Measurements from ENCODE around the gene CALM3. TPM values are rescaled to one million over a fixed set of nuclear protein-coding genes. Genes with fewer than 3 reads are reported as not detected.
"Not testable (repeated sequence)": the region's sequence is repeated elsewhere in the genome, so short reads cannot be mapped to it uniquely, and the experiment has no call there.

CALM3 gene
- total RNA-seq, 1 donor = 210 TPM

DNA sequence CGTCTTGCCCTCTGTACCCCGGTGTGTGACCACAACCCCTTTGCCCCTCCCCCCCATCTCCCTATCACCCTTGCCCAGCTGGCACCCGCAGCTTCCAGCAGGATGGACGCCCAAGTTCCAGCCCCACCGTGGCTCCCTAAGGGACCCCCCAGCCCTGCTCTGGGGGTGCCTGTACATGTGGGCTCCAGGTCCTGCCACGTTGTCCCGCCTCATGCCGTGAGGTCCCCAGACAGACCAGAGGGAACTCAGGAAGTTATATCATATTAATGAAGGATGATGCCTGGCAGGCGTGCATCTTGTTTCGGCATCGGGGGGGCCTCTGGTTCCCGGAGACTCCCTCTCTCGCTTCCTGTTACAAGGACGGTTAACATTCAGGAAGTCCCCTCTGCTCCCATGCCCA is 25.3 kb downstream of the CALM3 start:
- DNase-seq (ENCODE audit: low read depth) = no peak
- no peak overlapping the region for H3K4me3 ChIP-seq (ENCODE audit: low read depth, low read length)
- TF ChIP-seq, protein P1, sequence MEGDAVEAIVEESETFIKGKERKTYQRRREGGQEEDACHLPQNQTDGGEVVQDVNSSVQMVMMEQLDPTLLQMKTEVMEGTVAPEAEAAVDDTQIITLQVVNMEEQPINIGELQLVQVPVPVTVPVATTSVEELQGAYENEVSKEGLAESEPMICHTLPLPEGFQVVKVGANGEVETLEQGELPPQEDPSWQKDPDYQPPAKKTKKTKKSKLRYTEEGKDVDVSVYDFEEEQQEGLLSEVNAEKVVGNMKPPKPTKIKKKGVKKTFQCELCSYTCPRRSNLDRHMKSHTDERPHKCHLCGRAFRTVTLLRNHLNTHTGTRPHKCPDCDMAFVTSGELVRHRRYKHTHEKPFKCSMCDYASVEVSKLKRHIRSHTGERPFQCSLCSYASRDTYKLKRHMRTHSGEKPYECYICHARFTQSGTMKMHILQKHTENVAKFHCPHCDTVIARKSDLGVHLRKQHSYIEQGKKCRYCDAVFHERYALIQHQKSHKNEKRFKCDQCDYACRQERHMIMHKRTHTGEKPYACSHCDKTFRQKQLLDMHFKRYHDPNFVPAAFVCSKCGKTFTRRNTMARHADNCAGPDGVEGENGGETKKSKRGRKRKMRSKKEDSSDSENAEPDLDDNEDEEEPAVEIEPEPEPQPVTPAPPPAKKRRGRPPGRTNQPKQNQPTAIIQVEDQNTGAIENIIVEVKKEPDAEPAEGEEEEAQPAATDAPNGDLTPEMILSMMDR (IDR thresholded peaks at IDR 0.05; ENCODE audit: insufficient read depth, low read length) = no peak

DNA sequence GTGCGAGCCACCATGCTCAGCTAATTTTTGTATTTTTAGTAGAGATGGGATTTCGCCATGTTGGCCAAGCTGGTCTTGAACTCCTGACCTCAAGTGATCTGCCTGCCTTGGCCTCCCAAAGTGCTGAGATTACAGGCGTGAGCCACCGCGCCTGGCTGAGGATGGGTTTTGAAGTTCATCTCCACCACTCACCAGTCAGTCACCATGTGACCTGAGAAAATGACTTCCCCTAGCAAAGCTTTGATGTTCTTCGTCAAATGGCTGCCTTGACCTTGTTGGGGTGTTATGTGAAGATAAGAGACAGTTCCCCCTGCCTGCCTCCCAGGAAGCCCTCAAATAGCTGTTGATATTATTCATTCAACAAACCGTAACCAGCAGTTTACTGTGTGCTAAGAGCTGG is 27.8 kb downstream of the CALM3 start:
- DNase-seq (ENCODE audit: low read depth) = not testable (repeated sequence)

DNA sequence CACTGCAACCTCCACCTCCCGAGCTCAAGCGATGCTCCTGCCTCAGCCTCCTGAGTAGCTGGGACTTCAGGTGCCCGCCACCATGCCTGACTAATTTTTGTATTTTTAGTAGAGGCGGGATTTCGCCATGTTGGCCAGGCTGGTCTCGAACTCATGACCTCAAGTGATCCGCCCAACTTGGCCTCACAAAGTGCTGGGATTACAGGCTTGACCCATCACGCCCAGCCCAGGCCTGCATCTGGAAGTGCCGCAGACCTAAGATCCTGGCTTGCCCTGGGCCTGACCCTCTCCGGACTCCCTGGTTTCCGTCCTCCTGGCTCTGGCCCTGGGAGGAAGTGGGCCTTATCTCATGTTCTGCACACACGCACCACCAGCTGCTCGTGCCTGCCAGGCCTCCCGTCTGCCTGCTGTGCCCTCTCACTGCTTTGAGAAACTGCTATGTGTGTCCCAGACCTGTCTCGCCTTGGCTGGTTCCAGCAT is 28.5 kb downstream of the CALM3 start:
- no peak overlapping the region for H3K4me3 ChIP-seq (ENCODE audit: low read depth, low read length)
- TF ChIP-seq, protein P1 (IDR thresholded peaks at IDR 0.05; ENCODE audit: insufficient read depth, low read length) = no peak
- no peak for DNase-seq (ENCODE audit: low read depth)

More for the DNA sequence above, 27.8 kb downstream of the CALM3 start:
- not testable (repeated sequence) for H3K4me3 ChIP-seq (ENCODE audit: low read depth, low read length)

DNA sequence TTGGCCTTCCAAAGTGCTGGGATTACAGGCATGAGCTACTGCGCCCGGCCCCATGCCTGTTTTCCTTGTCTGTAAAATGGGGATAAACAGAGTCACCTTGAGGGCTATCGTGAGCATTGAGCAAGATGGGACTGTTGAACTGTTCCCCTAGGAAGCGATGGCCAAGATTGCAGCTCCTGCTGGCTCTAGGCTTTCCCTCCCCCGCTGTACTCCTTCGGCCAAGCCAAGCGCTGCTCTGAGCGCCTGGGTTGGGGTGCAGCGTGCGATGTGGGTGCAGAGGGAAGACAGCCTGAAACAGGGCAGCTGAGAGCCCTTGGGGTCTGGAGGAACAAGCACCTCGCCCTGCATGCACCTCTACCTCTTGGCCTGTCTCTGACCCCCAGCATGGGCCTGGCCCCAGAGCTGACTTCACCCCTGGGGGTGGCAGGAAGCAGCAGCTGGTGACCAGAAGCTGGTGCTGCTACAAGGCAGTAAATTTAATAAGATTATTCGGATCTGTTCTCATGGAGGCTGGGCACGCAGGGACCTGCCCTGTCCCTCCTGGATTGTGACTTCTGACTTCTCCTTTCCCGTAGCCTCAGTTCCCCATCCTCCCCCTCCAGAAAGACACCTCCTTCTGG is 29.6 kb downstream of the CALM3 start:
- DNase-seq (ENCODE audit: low read depth) = no peak
- TF ChIP-seq, protein P1 (IDR thresholded peaks at IDR 0.05; ENCODE audit: insufficient read depth, low read length) = no peak
- no peak overlapping the region for H3K4me3 ChIP-seq (ENCODE audit: low read depth, low read length)

DNA sequence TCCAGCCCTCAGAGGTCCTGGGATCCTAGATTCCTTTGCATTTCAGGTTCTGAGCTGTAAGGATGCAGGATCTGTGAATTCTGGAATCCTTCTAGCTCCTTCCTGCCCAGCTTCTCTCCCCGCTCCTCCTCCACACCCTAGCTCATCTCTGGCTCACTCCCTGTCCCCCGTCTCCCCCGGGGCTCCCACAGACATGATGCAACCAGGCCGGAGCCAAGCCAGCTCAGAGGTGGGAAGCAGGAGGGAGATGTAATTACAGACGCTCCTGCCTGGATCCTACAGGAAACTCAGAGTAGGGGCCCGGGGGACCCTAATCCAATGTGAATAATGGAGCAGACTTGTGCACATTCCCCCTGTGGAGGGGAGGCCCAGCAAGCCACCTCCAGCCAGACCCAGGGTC is 30.4 kb downstream of the CALM3 start:
- no peak overlapping the region for H3K4me3 ChIP-seq (ENCODE audit: low read depth, low read length)
- TF ChIP-seq, protein P1 (IDR thresholded peaks at IDR 0.05; ENCODE audit: insufficient read depth, low read length) = no peak
- DNase-seq (ENCODE audit: low read depth) = peak; percentile 34

DNA sequence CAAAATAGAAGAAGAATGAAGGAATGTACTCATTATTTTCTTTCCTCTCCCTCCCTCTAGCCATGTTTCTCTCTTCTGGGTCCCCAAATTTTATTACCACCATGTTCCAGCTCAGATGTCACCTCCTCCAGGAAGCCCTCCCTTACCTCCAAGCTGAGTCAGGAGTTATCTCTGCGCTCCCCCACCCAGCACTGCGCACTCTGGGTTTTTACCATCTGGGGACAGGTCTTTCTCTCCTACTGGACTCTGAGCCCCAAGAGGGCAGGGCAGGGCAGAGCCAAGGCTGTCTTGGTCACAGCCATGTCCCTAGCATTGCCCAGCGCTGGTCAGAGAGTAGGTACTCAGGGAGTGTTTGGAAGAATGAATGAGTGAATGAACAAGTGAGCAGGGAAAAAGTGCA is 32.0 kb downstream of the CALM3 start:
- no peak overlapping the region for H3K4me3 ChIP-seq (ENCODE audit: low read depth, low read length)
- TF ChIP-seq, protein P1 (IDR thresholded peaks at IDR 0.05; ENCODE audit: insufficient read depth, low read length) = no peak
- DNase-seq (ENCODE audit: low read depth) = no peak

DNA sequence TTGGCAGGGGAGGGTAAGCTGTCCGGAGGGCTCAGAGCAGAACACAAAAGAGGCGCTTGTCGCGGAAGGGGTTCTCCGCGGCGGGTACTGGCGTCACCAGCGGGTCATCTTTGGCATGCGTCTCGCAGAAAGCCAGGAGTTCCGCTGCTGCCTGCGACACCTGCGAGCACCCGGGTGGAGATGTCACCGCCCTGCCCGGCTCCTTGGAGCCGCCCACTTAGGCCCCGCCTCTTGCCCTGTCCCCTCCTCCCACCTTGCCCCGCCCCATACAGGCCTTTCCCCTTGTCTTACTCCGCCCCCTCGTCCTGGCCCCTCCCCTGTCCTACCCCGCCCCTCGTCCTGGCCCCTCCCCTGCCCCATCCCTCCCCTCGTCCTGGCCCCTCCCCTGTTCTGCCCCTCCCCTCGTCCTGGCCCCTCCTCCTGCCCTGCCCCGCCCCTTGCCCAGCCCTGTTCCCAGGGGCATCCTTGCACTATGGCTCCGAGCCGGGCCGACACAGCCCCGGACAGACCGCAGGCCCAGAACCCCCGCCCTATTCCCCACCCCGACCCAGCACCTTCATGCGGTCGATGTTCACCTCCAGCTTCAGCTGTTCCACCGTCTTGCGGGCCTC is 33.0 kb downstream of the CALM3 start:
- peak; percentile 73 for DNase-seq (ENCODE audit: low read depth)
- H3K4me3 ChIP-seq (ENCODE audit: low read depth, low read length) = peak overlapping the region; percentile 44
- TF ChIP-seq, protein P1 (IDR thresholded peaks at IDR 0.05; ENCODE audit: insufficient read depth, low read length) = no peak

Data from fibroblast of the aortic adventitia (primary cell).